ENCODE data around the gene CKMT2.

GRCh38 chr5:81250004-81250403 lies 16.9 kb downstream of the CKMT2 start:
- TF ChIP-seq CTCF (IDR thresholded peaks at IDR 0.05) (no peak), EP300 (IDR thresholded peaks at IDR 0.05) (no peak), POLR2A (IDR thresholded peaks at IDR 0.05) (no peak)

Data from ovary (tissue), 3 donors.